GM21786 (cell line): ENCODE results near the gene DPM1.

ENCODE experiments used
- ATAC-seq: cut with Tn5 transposase; IDR thresholded peaks from one replicate; pipeline ENCODE4 v1.9.1; 2021; ENCODE audit not compliant: unreplicated experiment

The DPM1 gene

GRCh38 chr20:50930976-50931305 lies 27.4 kb downstream of the DPM1 start:
- ATAC-seq = peak; percentile 5

- ATAC-seq = peak; percentile 2
Observed at GRCh38 chr20:50930139-50930975, 28.0 kb downstream of the DPM1 start.

GRCh38 chr20:50929299-50930138 lies 28.8 kb downstream of the DPM1 start:
- peak; percentile 67 for ATAC-seq

GRCh38 chr20:50928469-50928868 lies 29.9 kb downstream of the DPM1 start:
- no peak for ATAC-seq

GRCh38 chr20:50926530-50926929 lies 31.8 kb downstream of the DPM1 start:
- no peak for ATAC-seq

GRCh38 chr20:50924261-50924920 lies 33.9 kb downstream of the DPM1 start:
- ATAC-seq = no peak

- ATAC-seq = no peak
Observed at GRCh38 chr20:50921803-50922501, 36.4 kb downstream of the DPM1 start.

GRCh38 chr20:50920997-50921396 lies 37.3 kb downstream of the DPM1 start:
- no peak for ATAC-seq

GRCh38 chr20:50919567-50919966 lies 38.8 kb downstream of the DPM1 start:
- ATAC-seq = no peak

GRCh38 chr20:50918403-50918802 lies 39.9 kb downstream of the DPM1 start:
- ATAC-seq = no peak

GRCh38 chr20:50916934-50917333 lies 41.4 kb downstream of the DPM1 start:
- no peak for ATAC-seq

- no peak for ATAC-seq
Observed at GRCh38 chr20:50916257-50916656, 42.1 kb downstream of the DPM1 start.

GRCh38 chr20:50915424-50915823 lies 42.9 kb downstream of the DPM1 start:
- ATAC-seq = no peak

- no peak for ATAC-seq
Observed at GRCh38 chr20:50913690-50914375, 44.5 kb downstream of the DPM1 start.

GRCh38 chr20:50911716-50912115 lies 46.6 kb downstream of the DPM1 start:
- ATAC-seq = peak; percentile 71

- no peak for ATAC-seq
Observed at GRCh38 chr20:50911030-50911429, 47.3 kb downstream of the DPM1 start.

- ATAC-seq = no peak
Observed at GRCh38 chr20:50909413-50909812, 48.9 kb downstream of the DPM1 start.

GRCh38 chr20:50904067-50904570 lies 54.2 kb downstream of the DPM1 start:
- ATAC-seq = no peak

- ATAC-seq = no peak
Observed at GRCh38 chr20:50903353-50904051, 54.8 kb downstream of the DPM1 start.

- no peak for ATAC-seq
Observed at GRCh38 chr20:50901301-50901700, 57.0 kb downstream of the DPM1 start.
